Keratinocyte (primary cell): ENCODE measurements around the gene CNTNAP2. TPM values are rescaled to one million over a fixed set of nuclear protein-coding genes. Genes with fewer than 3 reads are reported as not detected.

Experiments used
- DNase-seq: peaks from one replicate; pipeline ENCODE4 v3.0.0-alpha.2; 2011; ENCODE audit warnings: low read depth, missing footprints, low spot score
- FAIRE-seq: peaks from 2 replicates; lab custom pipeline; 2011; peaks lifted over from hg19 to GRCh38; lab: Jason Lieb, UNC
- H2AFZ ChIP-seq: 2 replicates; pipeline ENCODE4 v1.6.0; 2012; ENCODE audit warnings: low read length, control low read depth, inconsistent platforms; ENCODE audit not compliant: control insufficient read depth
- H3K27ac ChIP-seq: 2 replicates; pipeline ENCODE4 v1.5.1; 2011; ENCODE audit warnings: low read length; ENCODE audit not compliant: control insufficient read depth, insufficient read depth
- H3K27me3 ChIP-seq: 3 replicates; pipeline ENCODE4 v1.6.0; 2011; ENCODE audit warnings: low read length; ENCODE audit not compliant: control insufficient read depth, insufficient read depth; ENCODE audit errors: extremely low read depth
- H3K36me3 ChIP-seq, 2 experiments: 2 replicates in 1 of 2; 3 replicates in 1 of 2; pipeline ENCODE4 v1.5.1; 2011; ENCODE audit warnings: low read length in 2 of 2, mild to moderate bottlenecking in 1 of 2; ENCODE audit not compliant: control insufficient read depth in 2 of 2, insufficient read depth in 2 of 2; ENCODE audit errors: extremely low read depth in 1 of 2
- H3K4me1 ChIP-seq: 3 replicates; pipeline ENCODE4 v1.5.1; 2011; ENCODE audit warnings: low read length; ENCODE audit not compliant: control insufficient read depth, insufficient read depth; ENCODE audit errors: extremely low read depth
- H3K4me2 ChIP-seq: 3 replicates; pipeline ENCODE4 v1.6.0; 2011; ENCODE audit warnings: low read depth, low read length; ENCODE audit not compliant: control insufficient read depth, insufficient read depth; ENCODE audit errors: extremely low read depth
- H3K4me3 ChIP-seq, 3 experiments: fragments of 200-600 bp in 1 of 3; sonication (generic) in 1 of 3; 2 replicates in 2 of 3; 3 replicates in 1 of 3; pipeline ENCODE4 v1.5.1; 2011 to 2016; ENCODE audit warnings: low read length in 3 of 3, mild to moderate bottlenecking in 3 of 3, control low read depth in 2 of 3, inconsistent platforms in 1 of 3, low read depth in 1 of 3, mixed read lengths in 1 of 3, mixed run types in 1 of 3, moderate library complexity in 1 of 3; ENCODE audit not compliant: control insufficient read depth in 2 of 3, insufficient read depth in 2 of 3; ENCODE audit errors: extremely low read depth in 1 of 3
- H3K79me2 ChIP-seq: 2 replicates; pipeline ENCODE4 v1.6.0; 2012; ENCODE audit warnings: low read length; ENCODE audit not compliant: control insufficient read depth, insufficient read depth
- H3K9ac ChIP-seq: 3 replicates; pipeline ENCODE4 v1.6.0; 2011; ENCODE audit warnings: low read length; ENCODE audit not compliant: control insufficient read depth, insufficient read depth; ENCODE audit errors: extremely low read depth
- H3K9me1 ChIP-seq: 3 replicates; pipeline ENCODE4 v1.6.0; 2011; ENCODE audit warnings: low read length; ENCODE audit not compliant: control insufficient read depth, insufficient read depth; ENCODE audit errors: extremely low read depth
- H3K9me3 ChIP-seq: 2 replicates; pipeline ENCODE4 v1.5.1; 2012; ENCODE audit warnings: low read depth, low read length; ENCODE audit not compliant: control insufficient read depth
- H4K20me1 ChIP-seq: 3 replicates; pipeline ENCODE4 v1.6.0; 2011; ENCODE audit warnings: low read length; ENCODE audit not compliant: control insufficient read depth, insufficient read depth; ENCODE audit errors: extremely low read depth
- EZH2 ChIP-seq: IDR thresholded peaks from one replicate; pipeline ENCODE4 v1.6.1; 2012; ENCODE audit warnings: inconsistent platforms, mild to moderate bottlenecking, low read length, moderate library complexity
- dilution Hi-C: fragments of 300-500 bp; cut with MboI; formaldehyde crosslinking; loops from one replicate; pipeline ENCODE4 v1.7.0; 2020; ENCODE audit warnings: low sequenced_read_pairs; ENCODE audit not compliant: extremely low pct_ligation_motif_present
- polyA plus RNA-seq, 5 experiments: library from polyadenylated mRNA; depleted of rRNA in 3 of 5; stranded (reverse) in 3 of 5; stranded (forward) in 1 of 5; unstranded in 1 of 5; fragments of >200 nt; gene quantifications; 1 replicate in 1 of 5; 2 replicates in 3 of 5; 3 replicates in 1 of 5; pipeline versions ENCODE4 v1.2.1 to v1.2.3, GENCODE V29; 2011 to 2012; ENCODE audit warnings: missing spikeins in 2 of 5, low read depth in 1 of 5, low replicate concordance in 1 of 5
- TF ChIP-seq, protein P1 (sequence below), 3 experiments: IDR thresholded peaks in 1 of 3; conservative IDR thresholded peaks in 1 of 3; optimal IDR thresholded peaks in 1 of 3; 2 replicates in 2 of 3; 3 replicates in 1 of 3; pipeline versions ENCODE3 to v1.5.1; 2011; ENCODE audit warnings: low read length in 3 of 3, mild to moderate bottlenecking in 3 of 3, moderate library complexity in 2 of 3, control low read depth in 1 of 3, inconsistent platforms in 1 of 3; ENCODE audit not compliant: insufficient read depth in 2 of 3; ENCODE audit errors: extremely low read depth in 1 of 3

Gene CNTNAP2
- polyA plus RNA-seq, 1 donor (not counting 4 experiments of a cell fraction or from before 2014, with no cell fraction given): 1.4 TPM

DNA sequence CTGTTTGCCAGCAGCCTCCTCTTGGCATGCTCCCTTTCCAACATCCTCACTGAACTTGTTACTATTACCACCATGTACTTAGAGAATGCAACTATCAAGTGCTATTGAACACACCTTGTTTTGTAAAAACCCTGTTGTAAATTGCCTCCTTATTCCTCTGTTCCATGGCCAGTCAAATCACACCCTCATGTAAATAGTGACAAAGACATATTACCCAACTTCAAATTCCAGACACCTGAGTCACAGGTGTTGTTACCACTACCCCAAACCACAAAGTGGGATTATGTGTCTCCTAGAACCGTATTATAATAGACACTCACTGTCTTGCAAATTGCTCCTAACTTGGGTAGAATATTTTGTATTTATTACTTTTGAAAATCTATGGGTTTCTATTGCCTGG lies 2210.8 kb downstream of the CNTNAP2 start:
- dilution Hi-C loops: no loop called here
- no peak for TF ChIP-seq EZH2
- TF ChIP-seq, protein P1, sequence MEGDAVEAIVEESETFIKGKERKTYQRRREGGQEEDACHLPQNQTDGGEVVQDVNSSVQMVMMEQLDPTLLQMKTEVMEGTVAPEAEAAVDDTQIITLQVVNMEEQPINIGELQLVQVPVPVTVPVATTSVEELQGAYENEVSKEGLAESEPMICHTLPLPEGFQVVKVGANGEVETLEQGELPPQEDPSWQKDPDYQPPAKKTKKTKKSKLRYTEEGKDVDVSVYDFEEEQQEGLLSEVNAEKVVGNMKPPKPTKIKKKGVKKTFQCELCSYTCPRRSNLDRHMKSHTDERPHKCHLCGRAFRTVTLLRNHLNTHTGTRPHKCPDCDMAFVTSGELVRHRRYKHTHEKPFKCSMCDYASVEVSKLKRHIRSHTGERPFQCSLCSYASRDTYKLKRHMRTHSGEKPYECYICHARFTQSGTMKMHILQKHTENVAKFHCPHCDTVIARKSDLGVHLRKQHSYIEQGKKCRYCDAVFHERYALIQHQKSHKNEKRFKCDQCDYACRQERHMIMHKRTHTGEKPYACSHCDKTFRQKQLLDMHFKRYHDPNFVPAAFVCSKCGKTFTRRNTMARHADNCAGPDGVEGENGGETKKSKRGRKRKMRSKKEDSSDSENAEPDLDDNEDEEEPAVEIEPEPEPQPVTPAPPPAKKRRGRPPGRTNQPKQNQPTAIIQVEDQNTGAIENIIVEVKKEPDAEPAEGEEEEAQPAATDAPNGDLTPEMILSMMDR (optimal IDR thresholded peaks at IDR 0.05 in 1 of 3, IDR thresholded peaks at IDR 0.05 in 1 of 3, conservative IDR thresholded peaks at IDR 0.05 in 1 of 3; ENCODE audit: extremely low read depth in 1 of 3, insufficient read depth in 2 of 3, low read length in 3 of 3): no peak
- H3K4me3 ChIP-seq: peak overlapping the region in 1 of 3 experiments; percentile 12
- H3K4me2 ChIP-seq: peak overlapping the region; percentile 66
- peaks cover 2% of the 10 kb centered on the region for H3K9me1 ChIP-seq
- peak; percentile 26 for DNase-seq
- H3K27ac ChIP-seq: no peak overlapping the region
- H2AFZ ChIP-seq: no peak overlapping the region
- peak; percentile 73 for FAIRE-seq
- H3K79me2 ChIP-seq: no peaks in the 10 kb centered on the region
- no peaks in the 10 kb centered on the region for H4K20me1 ChIP-seq
- H3K27me3 ChIP-seq: no peaks in the 10 kb centered on the region
- H3K9ac ChIP-seq: no peak overlapping the region
- peaks cover 2% of the 10 kb centered on the region for H3K9me3 ChIP-seq
- peaks cover 21% of the 10 kb centered on the region for H3K4me1 ChIP-seq
- H3K36me3 ChIP-seq: no peaks in the 10 kb centered on the region

DNA sequence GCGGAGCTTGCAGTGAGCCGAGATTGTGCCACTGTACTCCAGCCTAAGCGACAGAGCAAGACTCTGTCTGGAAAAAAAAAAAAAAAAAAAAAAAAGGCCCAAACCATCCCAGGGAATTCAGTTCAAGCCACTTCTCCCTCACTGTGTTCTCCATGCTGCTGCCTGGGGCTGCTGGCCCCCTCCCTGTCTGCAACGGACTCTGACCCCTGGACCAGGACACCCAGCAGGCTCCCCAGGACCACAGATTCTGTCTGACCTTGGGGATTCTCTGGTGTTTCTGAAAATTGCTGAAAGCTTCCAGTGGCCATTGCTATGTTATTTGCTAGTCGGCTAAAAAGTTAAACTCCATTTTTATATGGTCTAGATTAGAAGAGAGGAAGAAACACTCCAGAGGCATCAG lies 2212.3 kb downstream of the CNTNAP2 start:
- no peaks in the 10 kb centered on the region for H3K36me3 ChIP-seq
- H3K4me2 ChIP-seq: no peak overlapping the region
- no peaks in the 10 kb centered on the region for H3K79me2 ChIP-seq
- H3K27me3 ChIP-seq: no peaks in the 10 kb centered on the region
- H3K4me1 ChIP-seq: peaks cover 28% of the 10 kb centered on the region
- no peak overlapping the region for H3K4me3 ChIP-seq
- H2AFZ ChIP-seq: no peak overlapping the region
- peaks cover 2% of the 10 kb centered on the region for H3K9me3 ChIP-seq
- FAIRE-seq: no peak
- no peak for TF ChIP-seq EZH2
- TF ChIP-seq, protein P1 (optimal IDR thresholded peaks at IDR 0.05 in 1 of 3, IDR thresholded peaks at IDR 0.05 in 1 of 3, conservative IDR thresholded peaks at IDR 0.05 in 1 of 3; ENCODE audit: extremely low read depth in 1 of 3, insufficient read depth in 2 of 3, low read length in 3 of 3): no peak
- no peak overlapping the region for H3K9ac ChIP-seq
- DNase-seq: no peak
- dilution Hi-C loops: no loop called here
- no peaks in the 10 kb centered on the region for H4K20me1 ChIP-seq
- H3K9me1 ChIP-seq: peaks cover 2% of the 10 kb centered on the region
- no peak overlapping the region for H3K27ac ChIP-seq
